AG04450 (cell line): ENCODE results near the gene MRPL46. TPM values are rescaled to one million over a fixed set of nuclear protein-coding genes. Genes with fewer than 3 reads are reported as not detected.

ENCODE experiments used
- CTCF ChIA-PET: fragments of 300-600, 350-600 bp; formaldehyde crosslinking; extraction: SDS; loops from one replicate; lab custom pipeline; 2022; ENCODE audit warnings: antibody characterized with exemption, inconsistent platforms; lab: Charles Lee
- POLR2A ChIA-PET: fragments of 350-600 bp; formaldehyde crosslinking; extraction: SDS; loops from one replicate; lab custom pipeline; 2021; ENCODE audit warnings: antibody characterized with exemption, inconsistent platforms; lab: Yijun Ruan, JAX
- DNase-seq: peaks from one replicate; pipeline ENCODE4 v3.0.0-alpha.2; 2011; ENCODE audit warnings: low read depth, low spot score
- H3K27ac ChIP-seq: one replicate; pipeline ENCODE4 v1.5.1; 2012; ENCODE audit warnings: low read depth, low read length, control low read depth
- H3K27me3 ChIP-seq: one replicate; pipeline ENCODE4 v1.6.0; 2012; ENCODE audit warnings: low read length; ENCODE audit not compliant: control insufficient read depth, insufficient read depth
- H3K4me3 ChIP-seq: 2 replicates; pipeline ENCODE4 v1.5.1; 2011; ENCODE audit warnings: mild to moderate bottlenecking, low read depth, low read length, control low read depth
- H3K9me3 ChIP-seq: 2 replicates; pipeline ENCODE4 v1.5.1; 2012; ENCODE audit warnings: low read length; ENCODE audit not compliant: control insufficient read depth, insufficient read depth
- polyA plus RNA-seq: library from polyadenylated mRNA; depleted of rRNA; stranded (reverse); fragments of >200 nt; gene quantifications from 2 replicates; pipeline ENCODE4 v1.2.3, GENCODE V29; 2011
- TF ChIP-seq, protein P1 (sequence below): IDR thresholded peaks from 2 replicates; pipeline ENCODE4 v1.5.1; 2011; ENCODE audit warnings: low read depth, low read length, control low read depth, inconsistent platforms

The MRPL46 gene
- polyA plus RNA-seq, 1 experiment: 28.0 TPM

- H3K9me3 ChIP-seq: no peaks in the 10 kb centered on the region
- ChIA-PET CTCF (interaction anchor here (0.6 to 1.6 kb wide), 13 partner anchors 10 to 208 kb away, joined by 3 to 7 read pairs (median 4); partner anchors contain the start of genes MRPL46 and MRPS11), POLR2A (no interaction called here)
- no peak overlapping the region for H3K27ac ChIP-seq
- TF ChIP-seq, protein P1, sequence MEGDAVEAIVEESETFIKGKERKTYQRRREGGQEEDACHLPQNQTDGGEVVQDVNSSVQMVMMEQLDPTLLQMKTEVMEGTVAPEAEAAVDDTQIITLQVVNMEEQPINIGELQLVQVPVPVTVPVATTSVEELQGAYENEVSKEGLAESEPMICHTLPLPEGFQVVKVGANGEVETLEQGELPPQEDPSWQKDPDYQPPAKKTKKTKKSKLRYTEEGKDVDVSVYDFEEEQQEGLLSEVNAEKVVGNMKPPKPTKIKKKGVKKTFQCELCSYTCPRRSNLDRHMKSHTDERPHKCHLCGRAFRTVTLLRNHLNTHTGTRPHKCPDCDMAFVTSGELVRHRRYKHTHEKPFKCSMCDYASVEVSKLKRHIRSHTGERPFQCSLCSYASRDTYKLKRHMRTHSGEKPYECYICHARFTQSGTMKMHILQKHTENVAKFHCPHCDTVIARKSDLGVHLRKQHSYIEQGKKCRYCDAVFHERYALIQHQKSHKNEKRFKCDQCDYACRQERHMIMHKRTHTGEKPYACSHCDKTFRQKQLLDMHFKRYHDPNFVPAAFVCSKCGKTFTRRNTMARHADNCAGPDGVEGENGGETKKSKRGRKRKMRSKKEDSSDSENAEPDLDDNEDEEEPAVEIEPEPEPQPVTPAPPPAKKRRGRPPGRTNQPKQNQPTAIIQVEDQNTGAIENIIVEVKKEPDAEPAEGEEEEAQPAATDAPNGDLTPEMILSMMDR: peak; percentile 88
- peak; percentile 26 for DNase-seq
- H3K4me3 ChIP-seq: no peak overlapping the region
- H3K27me3 ChIP-seq: peaks cover 5% of the 10 kb centered on the region
Measured at GRCh38 chr15:88450125-88450798, 16.9 kb downstream of the MRPL46 start.

GRCh38 chr15:88449581-88449980, 17.6 kb downstream of the MRPL46 start:
- CTCF ChIA-PET: interaction anchor here (0.6 to 1.6 kb wide), 11 partner anchors 10 to 207 kb away, joined by 3 to 7 read pairs (median 5); partner anchors contain the start of genes MRPL46 and MRPS11
- POLR2A ChIA-PET: no interaction called here
- no peak overlapping the region for H3K27ac ChIP-seq
- TF ChIP-seq, protein P1: no peak
- H3K4me3 ChIP-seq: no peak overlapping the region
- peaks cover 5% of the 10 kb centered on the region for H3K27me3 ChIP-seq
- no peaks in the 10 kb centered on the region for H3K9me3 ChIP-seq
- no peak for DNase-seq

DNA sequence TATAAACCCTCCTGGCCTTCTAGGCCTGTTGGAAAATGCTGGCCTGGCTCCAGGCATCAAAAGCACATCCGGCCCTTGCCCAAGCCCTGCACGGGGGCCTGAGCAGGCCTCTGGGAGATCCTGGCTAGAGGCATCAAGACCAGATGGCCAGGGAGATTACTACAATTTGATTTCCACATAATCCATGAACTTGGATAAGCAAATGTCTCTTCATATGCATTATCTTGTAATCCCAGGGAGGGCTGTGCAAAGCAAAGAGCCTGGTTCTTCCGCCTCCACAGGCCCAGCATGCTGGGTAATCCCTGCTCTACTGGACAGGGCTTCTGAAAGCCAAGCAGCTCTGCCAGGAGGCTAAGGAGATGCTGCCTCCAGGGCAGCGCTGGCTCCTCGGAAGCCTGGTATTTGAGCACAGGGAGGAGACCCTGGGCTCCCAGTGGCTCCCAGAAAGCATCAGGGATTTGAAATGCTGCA, 18.2 kb downstream of the MRPL46 start:
- TF ChIP-seq, protein P1: no peak
- H3K9me3 ChIP-seq: no peaks in the 10 kb centered on the region
- peaks cover 5% of the 10 kb centered on the region for H3K27me3 ChIP-seq
- no peak for DNase-seq
- ChIA-PET CTCF (interaction anchor here (0.9 to 1.1 kb wide), 4 partner anchors 9 to 43 kb away, joined by 3 to 4 read pairs (median 4); no protein-coding TSS in a partner anchor), POLR2A (no interaction called here)
- no peak overlapping the region for H3K27ac ChIP-seq
- H3K4me3 ChIP-seq: no peak overlapping the region

DNA sequence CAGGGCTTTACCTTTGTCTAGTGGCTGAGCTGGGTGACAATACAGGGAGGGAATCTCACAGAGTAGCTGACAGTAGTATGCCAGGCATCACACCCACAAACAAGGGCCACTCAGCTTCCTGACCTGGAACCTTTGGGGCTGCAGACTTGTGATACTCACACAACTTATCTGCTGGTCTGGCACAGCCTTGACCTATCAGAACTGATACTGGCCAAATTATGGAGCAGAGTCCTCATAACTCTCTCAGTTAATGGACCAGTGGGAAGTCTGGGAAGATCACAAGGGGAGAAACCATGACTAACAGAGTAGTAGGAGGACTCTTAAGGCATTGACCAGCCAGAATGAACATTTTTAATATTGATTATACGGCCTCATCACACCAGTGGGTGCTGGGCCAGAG, 19.4 kb downstream of the MRPL46 start:
- CTCF ChIA-PET: interaction anchor here (0.8 to 1.1 kb wide), 3 partner anchors 9 to 204 kb away, joined by 3 to 5 read pairs (median 4); no protein-coding TSS in a partner anchor
- Histone ChIP-seq H3K9me3 (no peaks in the 10 kb centered on the region), H3K27me3 (peaks cover 5% of the 10 kb centered on the region), H3K4me3 (no peak overlapping the region), H3K27ac (no peak overlapping the region)
- TF ChIP-seq, protein P1: no peak
- no peak for DNase-seq
- POLR2A ChIA-PET: no interaction called here

DNA sequence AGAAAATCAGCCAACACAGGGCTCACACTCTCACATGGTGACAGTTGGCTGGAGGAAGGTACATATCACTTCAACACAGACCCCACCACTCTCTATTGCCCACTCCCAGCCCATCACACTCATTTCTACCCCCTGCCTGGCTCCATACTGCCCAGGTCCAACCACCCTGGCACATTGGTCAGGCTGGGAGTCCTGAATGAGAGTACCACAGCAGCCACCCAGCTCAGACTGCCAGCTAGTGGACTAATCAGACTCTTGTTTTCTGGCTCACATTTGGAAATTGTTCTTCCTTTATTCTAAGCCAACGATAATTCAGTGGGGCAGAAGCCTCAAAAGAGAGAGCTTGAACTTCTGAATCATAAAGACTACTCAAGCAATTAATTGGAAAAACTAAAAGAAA, 20.0 kb downstream of the MRPL46 start:
- POLR2A ChIA-PET: no interaction called here
- Histone ChIP-seq H3K27ac (no peak overlapping the region), H3K27me3 (peaks cover 5% of the 10 kb centered on the region), H3K9me3 (no peaks in the 10 kb centered on the region), H3K4me3 (no peak overlapping the region)
- DNase-seq: no peak
- CTCF ChIA-PET: interaction anchor here (1.1 kb wide), 1 partner anchor 9 kb away, joined by 5 read pairs; no protein-coding TSS in a partner anchor
- TF ChIP-seq, protein P1: no peak
